Stomach (tissue), 4 donors: Measurements from ENCODE around the gene FARSA.

Experiments used
- CTCF ChIP-seq, 7 experiments: fragments of 450-650 bp in 4 of 7; fragments of 200-600 bp in 3 of 7; sonication (generic) in 3 of 7; IDR thresholded peaks; one replicate each; pipeline ENCODE4 v1.5.1; 2016 to 2019; ENCODE audit warnings: antibody characterized with exemption in 7 of 7, control low read depth in 2 of 7, mild to moderate bottlenecking in 1 of 7
- POLR2AphosphoS5 ChIP-seq, 3 donors: sonication (generic); formaldehyde crosslinking; IDR thresholded peaks; one replicate each; pipeline ENCODE4 v1.6.1; 2016; ENCODE audit warnings: antibody characterized with exemption in 3 of 3

- TF ChIP-seq CTCF (IDR thresholded peaks at IDR 0.05), result no peak
- TF ChIP-seq POLR2AphosphoS5 (IDR thresholded peaks at IDR 0.05), result no peak
Measured at GRCh38 chr19:12946731-12947496, 13.4 kb upstream of the FARSA start.
